ENCODE results near the gene NMRK2. TPM values are rescaled to one million over a fixed set of nuclear protein-coding genes. Genes with fewer than 3 reads are reported as not detected.

NMRK2 gene
- total and polyA plus RNA-seq, 4 donors: 0.07 TPM; not detected in 3

DNA sequence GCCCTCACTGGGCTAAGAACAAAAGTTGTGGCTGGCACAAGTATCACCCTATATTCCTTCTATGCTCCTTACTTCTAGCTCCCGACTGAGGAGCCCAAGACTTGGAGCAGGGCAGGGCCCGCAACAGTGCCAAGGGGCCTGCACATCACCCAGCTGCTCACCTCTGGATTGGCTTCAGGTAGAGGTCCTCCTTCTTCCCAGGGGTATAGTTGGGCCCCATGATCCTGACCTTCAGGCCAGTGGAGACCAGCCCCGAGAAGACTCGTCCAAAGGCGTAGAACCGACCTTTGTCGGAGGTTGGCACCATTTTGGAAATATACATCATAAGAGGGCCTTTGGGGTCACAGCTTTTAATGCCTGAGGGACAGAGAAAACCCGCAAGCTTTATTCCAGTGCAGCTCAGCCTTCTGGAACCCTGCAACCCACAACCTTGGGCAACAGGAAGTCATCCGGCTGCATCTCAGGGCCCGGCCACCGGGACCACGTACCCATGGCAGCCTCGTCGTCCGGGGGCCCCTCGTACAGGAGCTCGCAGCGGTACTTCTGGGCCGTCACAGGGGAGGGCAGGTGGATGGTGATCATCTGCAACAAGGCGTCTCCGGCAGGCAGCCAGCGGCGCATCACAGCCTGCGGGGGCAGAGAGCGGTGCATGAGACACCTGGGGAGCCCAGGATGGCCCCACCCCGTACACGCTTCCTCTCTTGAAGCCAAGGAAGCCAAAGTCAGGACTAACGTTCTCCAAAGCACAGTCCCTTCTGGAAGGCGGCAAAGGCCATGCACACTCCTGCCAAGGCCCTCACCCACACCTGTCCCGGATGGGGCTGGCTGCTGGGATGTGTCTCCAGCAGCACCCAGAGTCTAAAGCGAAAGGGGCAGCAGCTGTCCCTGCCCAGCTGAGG is 47.7 kb downstream of the NMRK2 start:
- no peak overlapping the region for H3K9ac ChIP-seq (ENCODE audit: low read depth in 1 of 2, low read length in 2 of 2)
- H3K4me1 ChIP-seq (ENCODE audit: control insufficient read depth in 4 of 4, insufficient read depth in 4 of 4, low read length in 3 of 4): peaks cover 0 to 14% (median 11%) of the 10 kb centered on the region in 4 donors
- no peaks in the 10 kb centered on the region for H3K27me3 ChIP-seq (ENCODE audit: control insufficient read depth in 4 of 4, insufficient read depth in 4 of 4, low read length in 3 of 4)
- WGBS: 91% methylated on average over 31 of the region's 31 CpGs
- no peaks in the 10 kb centered on the region for H3K9me3 ChIP-seq (ENCODE audit: control insufficient read depth in 4 of 4, low read length in 3 of 4)
- no peak overlapping the region for H3K27ac ChIP-seq (ENCODE audit: low read depth in 1 of 2, low read length in 2 of 2)
- no peak for DNase-seq (ENCODE audit: low spot score)
- H3K4me3 ChIP-seq (ENCODE audit: low read depth in 1 of 3, low read length in 3 of 3): no peak overlapping the region
- TF ChIP-seq FOXA2 (IDR thresholded peaks at IDR 0.05): no peak
- no peak for TF ChIP-seq HNF4G (IDR thresholded peaks at IDR 0.05)
- no peak for TF ChIP-seq FOXA1 (IDR thresholded peaks at IDR 0.05)
- peaks cover 58 to 79% (median 75%) of the 10 kb centered on the region in 4 donors for H3K36me3 ChIP-seq (ENCODE audit: control insufficient read depth in 4 of 4, insufficient read depth in 3 of 4, low read depth in 1 of 4, low read length in 3 of 4)

DNA sequence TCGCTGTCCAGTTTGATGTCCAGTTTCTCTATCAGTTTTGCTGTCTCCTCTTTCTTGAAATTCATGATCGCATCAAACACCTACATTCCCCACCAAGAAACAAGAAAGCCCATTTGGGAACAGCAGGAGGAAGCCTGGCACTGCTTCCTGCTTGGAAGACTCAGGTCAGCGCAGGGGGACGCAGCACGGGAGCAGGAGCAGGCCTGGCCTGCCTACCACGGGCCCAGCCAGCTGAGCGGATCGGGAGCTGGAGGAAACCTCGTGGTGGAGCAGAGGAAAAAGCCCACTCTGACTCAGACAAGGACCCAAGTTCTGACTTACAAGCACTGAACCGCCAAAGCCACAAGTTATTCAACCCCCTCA is 48.5 kb downstream of the NMRK2 start:
- no peak for TF ChIP-seq HNF4G (IDR thresholded peaks at IDR 0.05)
- TF ChIP-seq, protein P1, sequence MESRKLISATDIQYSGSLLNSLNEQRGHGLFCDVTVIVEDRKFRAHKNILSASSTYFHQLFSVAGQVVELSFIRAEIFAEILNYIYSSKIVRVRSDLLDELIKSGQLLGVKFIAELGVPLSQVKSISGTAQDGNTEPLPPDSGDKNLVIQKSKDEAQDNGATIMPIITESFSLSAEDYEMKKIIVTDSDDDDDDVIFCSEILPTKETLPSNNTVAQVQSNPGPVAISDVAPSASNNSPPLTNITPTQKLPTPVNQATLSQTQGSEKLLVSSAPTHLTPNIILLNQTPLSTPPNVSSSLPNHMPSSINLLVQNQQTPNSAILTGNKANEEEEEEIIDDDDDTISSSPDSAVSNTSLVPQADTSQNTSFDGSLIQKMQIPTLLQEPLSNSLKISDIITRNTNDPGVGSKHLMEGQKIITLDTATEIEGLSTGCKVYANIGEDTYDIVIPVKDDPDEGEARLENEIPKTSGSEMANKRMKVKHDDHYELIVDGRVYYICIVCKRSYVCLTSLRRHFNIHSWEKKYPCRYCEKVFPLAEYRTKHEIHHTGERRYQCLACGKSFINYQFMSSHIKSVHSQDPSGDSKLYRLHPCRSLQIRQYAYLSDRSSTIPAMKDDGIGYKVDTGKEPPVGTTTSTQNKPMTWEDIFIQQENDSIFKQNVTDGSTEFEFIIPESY (IDR thresholded peaks at IDR 0.05): no peak
- TF ChIP-seq HNF4A (conservative IDR thresholded peaks at IDR 0.05): no peak
- no peak for TF ChIP-seq FOXA1 (IDR thresholded peaks at IDR 0.05)
- TF ChIP-seq, protein P2, sequence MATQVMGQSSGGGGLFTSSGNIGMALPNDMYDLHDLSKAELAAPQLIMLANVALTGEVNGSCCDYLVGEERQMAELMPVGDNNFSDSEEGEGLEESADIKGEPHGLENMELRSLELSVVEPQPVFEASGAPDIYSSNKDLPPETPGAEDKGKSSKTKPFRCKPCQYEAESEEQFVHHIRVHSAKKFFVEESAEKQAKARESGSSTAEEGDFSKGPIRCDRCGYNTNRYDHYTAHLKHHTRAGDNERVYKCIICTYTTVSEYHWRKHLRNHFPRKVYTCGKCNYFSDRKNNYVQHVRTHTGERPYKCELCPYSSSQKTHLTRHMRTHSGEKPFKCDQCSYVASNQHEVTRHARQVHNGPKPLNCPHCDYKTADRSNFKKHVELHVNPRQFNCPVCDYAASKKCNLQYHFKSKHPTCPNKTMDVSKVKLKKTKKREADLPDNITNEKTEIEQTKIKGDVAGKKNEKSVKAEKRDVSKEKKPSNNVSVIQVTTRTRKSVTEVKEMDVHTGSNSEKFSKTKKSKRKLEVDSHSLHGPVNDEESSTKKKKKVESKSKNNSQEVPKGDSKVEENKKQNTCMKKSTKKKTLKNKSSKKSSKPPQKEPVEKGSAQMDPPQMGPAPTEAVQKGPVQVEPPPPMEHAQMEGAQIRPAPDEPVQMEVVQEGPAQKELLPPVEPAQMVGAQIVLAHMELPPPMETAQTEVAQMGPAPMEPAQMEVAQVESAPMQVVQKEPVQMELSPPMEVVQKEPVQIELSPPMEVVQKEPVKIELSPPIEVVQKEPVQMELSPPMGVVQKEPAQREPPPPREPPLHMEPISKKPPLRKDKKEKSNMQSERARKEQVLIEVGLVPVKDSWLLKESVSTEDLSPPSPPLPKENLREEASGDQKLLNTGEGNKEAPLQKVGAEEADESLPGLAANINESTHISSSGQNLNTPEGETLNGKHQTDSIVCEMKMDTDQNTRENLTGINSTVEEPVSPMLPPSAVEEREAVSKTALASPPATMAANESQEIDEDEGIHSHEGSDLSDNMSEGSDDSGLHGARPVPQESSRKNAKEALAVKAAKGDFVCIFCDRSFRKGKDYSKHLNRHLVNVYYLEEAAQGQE (IDR thresholded peaks at IDR 0.05): no peak
- TF ChIP-seq FOXA2 (IDR thresholded peaks at IDR 0.05): no peak
- TF ChIP-seq GABPA (IDR thresholded peaks at IDR 0.05 in 1 of 2, conservative IDR thresholded peaks at IDR 0.05 in 1 of 2): no peak
- no peak for TF ChIP-seq JUND (IDR thresholded peaks at IDR 0.05)
- TF ChIP-seq NR2F2 (IDR thresholded peaks at IDR 0.05): no peak
- no peak for TF ChIP-seq EGR1 (IDR thresholded peaks at IDR 0.05; ENCODE audit: low read depth in 2 of 2)
- TF ChIP-seq YY1 (IDR thresholded peaks at IDR 0.05): no peak
- TF ChIP-seq, protein P3, sequence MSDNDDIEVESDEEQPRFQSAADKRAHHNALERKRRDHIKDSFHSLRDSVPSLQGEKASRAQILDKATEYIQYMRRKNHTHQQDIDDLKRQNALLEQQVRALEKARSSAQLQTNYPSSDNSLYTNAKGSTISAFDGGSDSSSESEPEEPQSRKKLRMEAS (IDR thresholded peaks at IDR 0.05): no peak
- TF ChIP-seq TAF1 (conservative IDR thresholded peaks at IDR 0.05): no peak
- TF ChIP-seq, protein P4, sequence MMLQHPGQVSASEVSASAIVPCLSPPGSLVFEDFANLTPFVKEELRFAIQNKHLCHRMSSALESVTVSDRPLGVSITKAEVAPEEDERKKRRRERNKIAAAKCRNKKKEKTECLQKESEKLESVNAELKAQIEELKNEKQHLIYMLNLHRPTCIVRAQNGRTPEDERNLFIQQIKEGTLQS (IDR thresholded peaks at IDR 0.05): no peak
- TF ChIP-seq RAD21 (IDR thresholded peaks at IDR 0.05): no peak
- TF ChIP-seq RXRA (IDR thresholded peaks at IDR 0.05): no peak
- TF ChIP-seq SP1 (IDR thresholded peaks at IDR 0.05): no peak
- TF ChIP-seq, protein P5, sequence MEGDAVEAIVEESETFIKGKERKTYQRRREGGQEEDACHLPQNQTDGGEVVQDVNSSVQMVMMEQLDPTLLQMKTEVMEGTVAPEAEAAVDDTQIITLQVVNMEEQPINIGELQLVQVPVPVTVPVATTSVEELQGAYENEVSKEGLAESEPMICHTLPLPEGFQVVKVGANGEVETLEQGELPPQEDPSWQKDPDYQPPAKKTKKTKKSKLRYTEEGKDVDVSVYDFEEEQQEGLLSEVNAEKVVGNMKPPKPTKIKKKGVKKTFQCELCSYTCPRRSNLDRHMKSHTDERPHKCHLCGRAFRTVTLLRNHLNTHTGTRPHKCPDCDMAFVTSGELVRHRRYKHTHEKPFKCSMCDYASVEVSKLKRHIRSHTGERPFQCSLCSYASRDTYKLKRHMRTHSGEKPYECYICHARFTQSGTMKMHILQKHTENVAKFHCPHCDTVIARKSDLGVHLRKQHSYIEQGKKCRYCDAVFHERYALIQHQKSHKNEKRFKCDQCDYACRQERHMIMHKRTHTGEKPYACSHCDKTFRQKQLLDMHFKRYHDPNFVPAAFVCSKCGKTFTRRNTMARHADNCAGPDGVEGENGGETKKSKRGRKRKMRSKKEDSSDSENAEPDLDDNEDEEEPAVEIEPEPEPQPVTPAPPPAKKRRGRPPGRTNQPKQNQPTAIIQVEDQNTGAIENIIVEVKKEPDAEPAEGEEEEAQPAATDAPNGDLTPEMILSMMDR (IDR thresholded peaks at IDR 0.05; ENCODE audit: low read depth, low read length, missing input control): no peak
- Histone ChIP-seq H3K4me3 (ENCODE audit: low read depth in 1 of 3, low read length in 3 of 3) (no peak overlapping the region), H3K27me3 (ENCODE audit: control insufficient read depth in 4 of 4, insufficient read depth in 4 of 4, low read length in 3 of 4) (no peaks in the 10 kb centered on the region), H3K4me1 (ENCODE audit: control insufficient read depth in 4 of 4, insufficient read depth in 4 of 4, low read length in 3 of 4) (peaks cover 0 to 22% (median 18%) of the 10 kb centered on the region in 4 donors), H3K27ac (ENCODE audit: low read depth in 1 of 2, low read length in 2 of 2) (no peak overlapping the region), H3K9ac (ENCODE audit: low read depth in 1 of 2, low read length in 2 of 2) (no peak overlapping the region), H3K36me3 (ENCODE audit: control insufficient read depth in 4 of 4, insufficient read depth in 3 of 4, low read depth in 1 of 4, low read length in 3 of 4) (peaks cover 56 to 73% (median 69%) of the 10 kb centered on the region in 4 donors), H3K9me3 (ENCODE audit: control insufficient read depth in 4 of 4, low read length in 3 of 4) (no peaks in the 10 kb centered on the region)
- no peak for DNase-seq (ENCODE audit: low spot score)
- WGBS: 96% methylated on average over 10 of the region's 10 CpGs

Measured in liver (tissue), 9 donors.